Measurements from ENCODE around the gene DCST1.

DNA sequence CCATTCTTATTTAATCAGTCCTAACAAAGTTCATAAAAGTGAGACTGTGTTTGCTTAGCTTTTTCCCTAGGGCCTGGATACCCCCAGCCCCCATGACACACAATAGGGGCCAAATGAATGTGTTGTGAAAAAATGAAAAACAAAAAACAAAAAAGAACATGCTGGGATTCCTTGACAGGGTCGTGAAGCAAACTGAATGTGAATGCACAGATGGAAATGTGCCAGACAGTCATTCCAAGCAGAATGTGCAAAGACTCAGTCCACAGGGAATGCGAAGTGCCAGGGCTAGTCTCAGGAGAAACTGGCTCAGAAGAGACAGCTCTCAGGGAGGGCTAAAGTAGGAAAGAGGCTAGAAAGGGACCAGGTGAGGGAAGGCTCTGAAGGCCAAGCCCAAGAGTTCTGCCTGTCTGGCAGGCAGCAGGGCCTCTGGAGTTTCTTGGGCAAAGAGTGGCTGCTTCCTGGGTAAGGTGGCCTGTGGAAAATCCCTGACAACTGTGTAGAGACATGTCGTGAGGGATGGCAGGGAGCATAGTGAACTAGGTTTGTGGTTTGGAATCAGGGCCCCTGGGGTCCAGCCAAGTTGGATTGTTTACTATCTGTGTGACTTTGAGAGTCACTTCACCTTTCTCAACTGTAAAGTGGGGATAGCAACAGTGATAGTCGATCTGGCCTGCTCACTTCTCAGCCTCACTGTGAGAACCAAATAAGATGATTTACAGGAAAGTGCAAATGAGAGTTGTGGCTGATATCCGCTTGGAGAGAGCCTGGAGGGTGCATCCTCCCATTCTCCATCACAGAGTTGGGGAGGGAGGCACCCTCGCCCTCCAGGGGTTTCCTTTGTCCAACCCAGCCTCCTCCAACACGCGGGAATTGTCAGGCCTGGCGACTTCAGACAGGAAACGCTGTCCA lies 16.3 kb downstream of the DCST1 start:
- TF ChIP-seq, protein P1, sequence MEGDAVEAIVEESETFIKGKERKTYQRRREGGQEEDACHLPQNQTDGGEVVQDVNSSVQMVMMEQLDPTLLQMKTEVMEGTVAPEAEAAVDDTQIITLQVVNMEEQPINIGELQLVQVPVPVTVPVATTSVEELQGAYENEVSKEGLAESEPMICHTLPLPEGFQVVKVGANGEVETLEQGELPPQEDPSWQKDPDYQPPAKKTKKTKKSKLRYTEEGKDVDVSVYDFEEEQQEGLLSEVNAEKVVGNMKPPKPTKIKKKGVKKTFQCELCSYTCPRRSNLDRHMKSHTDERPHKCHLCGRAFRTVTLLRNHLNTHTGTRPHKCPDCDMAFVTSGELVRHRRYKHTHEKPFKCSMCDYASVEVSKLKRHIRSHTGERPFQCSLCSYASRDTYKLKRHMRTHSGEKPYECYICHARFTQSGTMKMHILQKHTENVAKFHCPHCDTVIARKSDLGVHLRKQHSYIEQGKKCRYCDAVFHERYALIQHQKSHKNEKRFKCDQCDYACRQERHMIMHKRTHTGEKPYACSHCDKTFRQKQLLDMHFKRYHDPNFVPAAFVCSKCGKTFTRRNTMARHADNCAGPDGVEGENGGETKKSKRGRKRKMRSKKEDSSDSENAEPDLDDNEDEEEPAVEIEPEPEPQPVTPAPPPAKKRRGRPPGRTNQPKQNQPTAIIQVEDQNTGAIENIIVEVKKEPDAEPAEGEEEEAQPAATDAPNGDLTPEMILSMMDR (IDR thresholded peaks at IDR 0.05; ENCODE audit: low read depth, low read length, missing input control), result no peak
- no peak for TF ChIP-seq YY1 (IDR thresholded peaks at IDR 0.05)
- no peak for TF ChIP-seq NR2F2 (IDR thresholded peaks at IDR 0.05)
- no peak for TF ChIP-seq FOXA1 (IDR thresholded peaks at IDR 0.05)
- TF ChIP-seq GABPA (IDR thresholded peaks at IDR 0.05 in 1 of 2, conservative IDR thresholded peaks at IDR 0.05 in 1 of 2), result no peak
- no peak for TF ChIP-seq EGR1 (IDR thresholded peaks at IDR 0.05; ENCODE audit: low read depth in 2 of 2)
- TF ChIP-seq, protein P2, sequence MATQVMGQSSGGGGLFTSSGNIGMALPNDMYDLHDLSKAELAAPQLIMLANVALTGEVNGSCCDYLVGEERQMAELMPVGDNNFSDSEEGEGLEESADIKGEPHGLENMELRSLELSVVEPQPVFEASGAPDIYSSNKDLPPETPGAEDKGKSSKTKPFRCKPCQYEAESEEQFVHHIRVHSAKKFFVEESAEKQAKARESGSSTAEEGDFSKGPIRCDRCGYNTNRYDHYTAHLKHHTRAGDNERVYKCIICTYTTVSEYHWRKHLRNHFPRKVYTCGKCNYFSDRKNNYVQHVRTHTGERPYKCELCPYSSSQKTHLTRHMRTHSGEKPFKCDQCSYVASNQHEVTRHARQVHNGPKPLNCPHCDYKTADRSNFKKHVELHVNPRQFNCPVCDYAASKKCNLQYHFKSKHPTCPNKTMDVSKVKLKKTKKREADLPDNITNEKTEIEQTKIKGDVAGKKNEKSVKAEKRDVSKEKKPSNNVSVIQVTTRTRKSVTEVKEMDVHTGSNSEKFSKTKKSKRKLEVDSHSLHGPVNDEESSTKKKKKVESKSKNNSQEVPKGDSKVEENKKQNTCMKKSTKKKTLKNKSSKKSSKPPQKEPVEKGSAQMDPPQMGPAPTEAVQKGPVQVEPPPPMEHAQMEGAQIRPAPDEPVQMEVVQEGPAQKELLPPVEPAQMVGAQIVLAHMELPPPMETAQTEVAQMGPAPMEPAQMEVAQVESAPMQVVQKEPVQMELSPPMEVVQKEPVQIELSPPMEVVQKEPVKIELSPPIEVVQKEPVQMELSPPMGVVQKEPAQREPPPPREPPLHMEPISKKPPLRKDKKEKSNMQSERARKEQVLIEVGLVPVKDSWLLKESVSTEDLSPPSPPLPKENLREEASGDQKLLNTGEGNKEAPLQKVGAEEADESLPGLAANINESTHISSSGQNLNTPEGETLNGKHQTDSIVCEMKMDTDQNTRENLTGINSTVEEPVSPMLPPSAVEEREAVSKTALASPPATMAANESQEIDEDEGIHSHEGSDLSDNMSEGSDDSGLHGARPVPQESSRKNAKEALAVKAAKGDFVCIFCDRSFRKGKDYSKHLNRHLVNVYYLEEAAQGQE (IDR thresholded peaks at IDR 0.05), result no peak
- TF ChIP-seq, protein P3, sequence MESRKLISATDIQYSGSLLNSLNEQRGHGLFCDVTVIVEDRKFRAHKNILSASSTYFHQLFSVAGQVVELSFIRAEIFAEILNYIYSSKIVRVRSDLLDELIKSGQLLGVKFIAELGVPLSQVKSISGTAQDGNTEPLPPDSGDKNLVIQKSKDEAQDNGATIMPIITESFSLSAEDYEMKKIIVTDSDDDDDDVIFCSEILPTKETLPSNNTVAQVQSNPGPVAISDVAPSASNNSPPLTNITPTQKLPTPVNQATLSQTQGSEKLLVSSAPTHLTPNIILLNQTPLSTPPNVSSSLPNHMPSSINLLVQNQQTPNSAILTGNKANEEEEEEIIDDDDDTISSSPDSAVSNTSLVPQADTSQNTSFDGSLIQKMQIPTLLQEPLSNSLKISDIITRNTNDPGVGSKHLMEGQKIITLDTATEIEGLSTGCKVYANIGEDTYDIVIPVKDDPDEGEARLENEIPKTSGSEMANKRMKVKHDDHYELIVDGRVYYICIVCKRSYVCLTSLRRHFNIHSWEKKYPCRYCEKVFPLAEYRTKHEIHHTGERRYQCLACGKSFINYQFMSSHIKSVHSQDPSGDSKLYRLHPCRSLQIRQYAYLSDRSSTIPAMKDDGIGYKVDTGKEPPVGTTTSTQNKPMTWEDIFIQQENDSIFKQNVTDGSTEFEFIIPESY (IDR thresholded peaks at IDR 0.05), result no peak
- TF ChIP-seq HNF4G (IDR thresholded peaks at IDR 0.05), result no peak
- no peak for TF ChIP-seq ATF3 (IDR thresholded peaks at IDR 0.05)
- TF ChIP-seq MAX (IDR thresholded peaks at IDR 0.05), result no peak
- TF ChIP-seq SP1 (IDR thresholded peaks at IDR 0.05), result no peak

Measured in liver (tissue), 3 donors.